ENCODE measurements around the gene CGN.

GRCh38 chr1:151501474-151501873 lies 9.7 kb upstream of the CGN start:
- TF ChIP-seq POLR2A (IDR thresholded peaks at IDR 0.05) = no peak
- no peak for TF ChIP-seq CTCF (IDR thresholded peaks at IDR 0.05)
